MM.1S (cell line): ENCODE measurements around the gene HSPA12B.

Source experiments
- EZH2 ChIP-seq: fragments of 300-600 bp; sonication (generic); optimal IDR thresholded peaks from 2 replicates; pipeline ENCODE3; 2017; ENCODE audit warnings: low read depth, mild to moderate bottlenecking, antibody characterized with exemption, low read length, mixed read lengths
- TF ChIP-seq, protein P1 (sequence below): fragments of 300-600 bp; sonication (generic); IDR thresholded peaks from 2 replicates; pipeline ENCODE4 v1.5.1; 2016; ENCODE audit warnings: antibody characterized with exemption, low read length, mixed read lengths

GRCh38 chr20:3705491-3705969 lies 27.0 kb upstream of the HSPA12B start:
- TF ChIP-seq, protein P1, sequence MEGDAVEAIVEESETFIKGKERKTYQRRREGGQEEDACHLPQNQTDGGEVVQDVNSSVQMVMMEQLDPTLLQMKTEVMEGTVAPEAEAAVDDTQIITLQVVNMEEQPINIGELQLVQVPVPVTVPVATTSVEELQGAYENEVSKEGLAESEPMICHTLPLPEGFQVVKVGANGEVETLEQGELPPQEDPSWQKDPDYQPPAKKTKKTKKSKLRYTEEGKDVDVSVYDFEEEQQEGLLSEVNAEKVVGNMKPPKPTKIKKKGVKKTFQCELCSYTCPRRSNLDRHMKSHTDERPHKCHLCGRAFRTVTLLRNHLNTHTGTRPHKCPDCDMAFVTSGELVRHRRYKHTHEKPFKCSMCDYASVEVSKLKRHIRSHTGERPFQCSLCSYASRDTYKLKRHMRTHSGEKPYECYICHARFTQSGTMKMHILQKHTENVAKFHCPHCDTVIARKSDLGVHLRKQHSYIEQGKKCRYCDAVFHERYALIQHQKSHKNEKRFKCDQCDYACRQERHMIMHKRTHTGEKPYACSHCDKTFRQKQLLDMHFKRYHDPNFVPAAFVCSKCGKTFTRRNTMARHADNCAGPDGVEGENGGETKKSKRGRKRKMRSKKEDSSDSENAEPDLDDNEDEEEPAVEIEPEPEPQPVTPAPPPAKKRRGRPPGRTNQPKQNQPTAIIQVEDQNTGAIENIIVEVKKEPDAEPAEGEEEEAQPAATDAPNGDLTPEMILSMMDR: no peak
- TF ChIP-seq EZH2: no peak
